ENCODE data around the gene KIAA0408. TPM values are rescaled to one million over a fixed set of nuclear protein-coding genes. Genes with fewer than 3 reads are reported as not detected.
A peak's percentile ranks its signal among the peaks of the same experiment; 100 is the strongest.

The KIAA0408 gene
- total RNA-seq (2.7 TPM), polyA plus RNA-seq (ENCODE audit: insufficient read depth, low read depth, low replicate concordance) (0.47 TPM)
- long read RNA-seq, donor 1: 0 reads
- long read RNA-seq, donor 2: 0 reads
- long read RNA-seq, donor 3: 0 reads
- long read RNA-seq, donor 4, partial matches to known transcripts: 0 of 2 reads
- long read RNA-seq, donor 4, other reads (novel, unspliced or antisense): 0 of 2 reads
- long read RNA-seq, donor 5: 0 reads
- long read RNA-seq, donor 6, partial matches to known transcripts: 0 of 1 reads
- long read RNA-seq, donor 6, other reads (novel, unspliced or antisense): 0 of 1 reads
- long read RNA-seq, donor 7: 0 reads
- long read RNA-seq, donor 8: 0 reads
- long read RNA-seq, donor 9, partial matches to known transcripts: 0 of 1 reads
- long read RNA-seq, donor 9, other reads (novel, unspliced or antisense): 0 of 1 reads
- long read RNA-seq, donor 10: 0 reads

DNA sequence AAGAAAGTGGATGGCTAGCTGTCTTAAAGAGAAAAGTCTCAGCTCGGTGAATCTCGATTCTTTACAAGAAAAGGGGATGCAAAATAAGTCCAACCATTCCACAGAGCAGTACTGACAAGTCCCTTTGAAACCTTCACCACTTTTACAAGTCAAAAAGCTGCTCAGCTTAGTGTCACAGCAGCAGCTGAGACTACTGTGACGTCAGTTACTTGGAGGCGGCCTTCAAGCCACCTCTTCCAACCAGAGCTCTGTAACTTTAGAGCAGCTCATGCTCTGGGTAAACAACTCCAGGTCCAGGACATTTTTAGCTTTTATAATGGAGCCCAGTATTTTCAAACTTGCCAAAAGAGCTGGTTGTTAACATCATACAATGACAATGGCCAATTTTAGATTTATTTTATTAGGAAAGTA lies at the start of gene KIAA0408:
KIAA0408 (minus strand) TSS at position 159 of the 411 bp plus-strand sequence. CDS start 5,408 bp downstream, outside the sequence.
- peak within 1 kb of the TSS in 2 of 3 donors; percentile 27 to 28 for H3K4me3 ChIP-seq (ENCODE audit: low read length in 3 of 3)

DNA sequence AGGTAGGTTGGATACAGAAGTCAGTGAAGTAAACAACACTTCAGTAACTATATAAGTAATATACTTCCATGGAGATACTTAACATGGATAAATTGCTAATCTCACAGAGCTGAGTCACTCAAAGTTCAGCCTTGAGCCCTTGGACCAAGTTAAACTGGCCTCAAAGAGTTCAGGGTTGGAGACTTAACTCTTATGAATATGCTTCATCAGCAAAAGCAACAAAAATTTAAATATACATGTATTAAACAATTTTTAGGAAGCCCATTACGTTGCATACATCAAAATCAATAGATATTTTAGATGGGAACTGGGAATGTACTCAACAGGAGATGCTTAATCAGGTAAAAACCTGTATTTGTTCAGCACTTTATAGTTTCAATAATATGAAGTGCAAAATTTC lies 47.7 kb upstream of the KIAA0408 start:
- Histone ChIP-seq H3K9ac (ENCODE audit: low read length in 3 of 3) (no peak overlapping the region), H3K4me3 (ENCODE audit: low read length in 3 of 3) (no peak overlapping the region), H3K4me1 (ENCODE audit: control insufficient read depth in 2 of 3, insufficient read depth in 2 of 3, low read depth in 1 of 3, low read length in 3 of 3) (no peaks in the 10 kb centered on the region), H3K9me3 (ENCODE audit: control insufficient read depth in 2 of 3, insufficient read depth in 1 of 3, low read length in 3 of 3) (no peaks in the 10 kb centered on the region), H3K27me3 (ENCODE audit: control insufficient read depth, insufficient read depth, low read length) (no peaks in the 10 kb centered on the region), H3K27ac (ENCODE audit: low read depth in 2 of 2, low read length in 2 of 2) (no peak overlapping the region), H3K36me3 (ENCODE audit: control insufficient read depth in 2 of 3, insufficient read depth in 3 of 3, low read length in 3 of 3) (no peaks in the 10 kb centered on the region)
- intact Hi-C loops (cut with DNase I): no loop called here
- FAIRE-seq (no peak), DNase-seq (no peak)
- TF ChIP-seq, protein P1, sequence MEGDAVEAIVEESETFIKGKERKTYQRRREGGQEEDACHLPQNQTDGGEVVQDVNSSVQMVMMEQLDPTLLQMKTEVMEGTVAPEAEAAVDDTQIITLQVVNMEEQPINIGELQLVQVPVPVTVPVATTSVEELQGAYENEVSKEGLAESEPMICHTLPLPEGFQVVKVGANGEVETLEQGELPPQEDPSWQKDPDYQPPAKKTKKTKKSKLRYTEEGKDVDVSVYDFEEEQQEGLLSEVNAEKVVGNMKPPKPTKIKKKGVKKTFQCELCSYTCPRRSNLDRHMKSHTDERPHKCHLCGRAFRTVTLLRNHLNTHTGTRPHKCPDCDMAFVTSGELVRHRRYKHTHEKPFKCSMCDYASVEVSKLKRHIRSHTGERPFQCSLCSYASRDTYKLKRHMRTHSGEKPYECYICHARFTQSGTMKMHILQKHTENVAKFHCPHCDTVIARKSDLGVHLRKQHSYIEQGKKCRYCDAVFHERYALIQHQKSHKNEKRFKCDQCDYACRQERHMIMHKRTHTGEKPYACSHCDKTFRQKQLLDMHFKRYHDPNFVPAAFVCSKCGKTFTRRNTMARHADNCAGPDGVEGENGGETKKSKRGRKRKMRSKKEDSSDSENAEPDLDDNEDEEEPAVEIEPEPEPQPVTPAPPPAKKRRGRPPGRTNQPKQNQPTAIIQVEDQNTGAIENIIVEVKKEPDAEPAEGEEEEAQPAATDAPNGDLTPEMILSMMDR (IDR thresholded peaks at IDR 0.05; ENCODE audit: borderline replicate concordance, extremely low read depth, insufficient read depth): no peak

More for the DNA sequence above, at the start of gene KIAA0408:
- peak within 1 kb of the TSS; percentile 2 to 67 for H3K27ac ChIP-seq (ENCODE audit: low read depth in 2 of 2, low read length in 2 of 2)
- DNase-seq (peak; percentile 49 to 91 (median 80)), FAIRE-seq (no peak)
- H3K4me1 ChIP-seq (ENCODE audit: control insufficient read depth in 2 of 3, insufficient read depth in 2 of 3, low read depth in 1 of 3, low read length in 3 of 3): no peaks in the 10 kb centered on the region
- intact Hi-C loops (cut with DNase I): no loop called here
- no peaks in the 10 kb centered on the region for H3K27me3 ChIP-seq (ENCODE audit: control insufficient read depth, insufficient read depth, low read length)
- H3K9ac ChIP-seq (ENCODE audit: low read length in 3 of 3): no peak within 1 kb of the TSS
- TF ChIP-seq, protein P1 (IDR thresholded peaks at IDR 0.05; ENCODE audit: borderline replicate concordance, extremely low read depth, insufficient read depth): no peak
- H3K36me3 ChIP-seq (ENCODE audit: control insufficient read depth in 2 of 3, insufficient read depth in 3 of 3, low read length in 3 of 3): no peaks in the 10 kb centered on the region
- H3K9me3 ChIP-seq (ENCODE audit: control insufficient read depth in 2 of 3, insufficient read depth in 1 of 3, low read length in 3 of 3): no peaks in the 10 kb centered on the region

DNA sequence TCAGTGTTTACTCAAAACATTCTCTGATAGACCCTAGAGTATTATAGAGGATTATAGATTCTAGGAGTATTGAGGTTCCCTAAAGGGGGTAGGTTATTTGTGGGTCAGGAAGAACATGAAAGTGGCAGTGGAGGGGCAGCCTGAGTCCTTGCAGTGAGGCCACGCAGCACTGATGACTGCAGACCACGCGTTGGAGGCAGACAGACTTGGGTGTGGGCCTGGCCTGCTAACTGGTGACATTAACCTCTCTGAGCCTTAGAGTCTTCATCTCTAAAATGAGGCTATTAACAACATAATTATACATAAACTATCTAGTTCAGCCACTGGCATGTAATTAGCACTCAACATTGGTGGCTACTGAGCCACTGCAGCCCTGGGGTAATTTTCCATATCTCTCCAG lies 43.8 kb upstream of the KIAA0408 start:
- H3K27me3 ChIP-seq (ENCODE audit: control insufficient read depth, insufficient read depth, low read length): no peaks in the 10 kb centered on the region
- TF ChIP-seq, protein P1 (IDR thresholded peaks at IDR 0.05; ENCODE audit: borderline replicate concordance, extremely low read depth, insufficient read depth): no peak
- intact Hi-C loops (cut with DNase I): no loop called here
- H3K9ac ChIP-seq (ENCODE audit: low read length in 3 of 3): no peak overlapping the region
- H3K4me1 ChIP-seq (ENCODE audit: control insufficient read depth in 2 of 3, insufficient read depth in 2 of 3, low read depth in 1 of 3, low read length in 3 of 3): no peaks in the 10 kb centered on the region
- H3K27ac ChIP-seq (ENCODE audit: low read depth in 2 of 2, low read length in 2 of 2): no peak overlapping the region
- H3K36me3 ChIP-seq (ENCODE audit: control insufficient read depth in 2 of 3, insufficient read depth in 3 of 3, low read length in 3 of 3): no peaks in the 10 kb centered on the region
- H3K4me3 ChIP-seq (ENCODE audit: low read length in 3 of 3): no peak overlapping the region
- DNase-seq: no peak
- FAIRE-seq: no peak
- no peaks in the 10 kb centered on the region for H3K9me3 ChIP-seq (ENCODE audit: control insufficient read depth in 2 of 3, insufficient read depth in 1 of 3, low read length in 3 of 3)

Data from kidney (tissue), 22 donors.